ENCODE measurements around the gene ZNF80.

DNA sequence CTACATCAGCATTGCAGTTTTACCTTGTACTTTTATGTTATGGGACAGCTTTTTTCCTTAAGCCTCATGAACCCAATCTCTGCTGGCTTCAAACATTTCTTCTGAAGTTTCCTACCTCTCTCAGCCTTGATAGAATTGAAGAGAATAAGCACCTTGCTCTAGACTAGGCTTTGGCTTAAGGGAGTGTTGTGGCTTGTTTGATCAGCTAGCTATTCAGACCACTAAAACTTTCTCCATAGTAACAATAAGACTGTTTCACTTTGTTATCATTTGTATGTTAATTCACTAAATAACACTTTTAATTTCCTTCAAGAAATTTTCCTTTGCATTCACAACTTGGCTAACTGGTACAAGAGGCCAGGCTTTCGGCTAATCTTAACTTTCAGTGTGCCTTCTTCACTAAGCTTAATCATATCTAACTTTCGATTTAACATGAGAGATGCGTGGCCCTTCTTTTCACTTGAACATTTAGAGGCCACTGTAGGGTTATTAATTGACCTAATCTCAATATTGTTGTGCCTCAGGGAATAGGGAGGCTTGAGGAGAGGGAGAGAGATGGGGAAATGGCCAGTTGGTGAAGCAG lies 48.4 kb upstream of the ZNF80 start:
- TF ChIP-seq GATA3 (IDR thresholded peaks at IDR 0.05; ENCODE audit: low read depth, low read length) (no peak), GATA2 (IDR thresholded peaks at IDR 0.05; ENCODE audit: low read depth, low read length) (no peak)
